GM12878 (cell line): Measurements from ENCODE around the gene SERPINB6. TPM values are rescaled to one million over a fixed set of nuclear protein-coding genes. Genes with fewer than 3 reads are reported as not detected.

Experiments used
- ATAC-seq: fragments of 200-7000 bp; cut with Tn5 transposase; 3 replicates; pipeline ENCODE4 v1.9.1; 2020; ENCODE audit warnings: mild to moderate bottlenecking, moderate library complexity
- BruUV-seq: library from RNA; stranded (reverse); fragments of 400-500 nt; replicated peaks from 2 replicates; lab custom pipeline; 2021; lab: Mats Ljungman, UMichigan
- CTCF ChIA-PET: fragments of 300-600 bp; sonication (Branson Sonifier 250); formaldehyde crosslinking; extraction: SDS; loops from one replicate; lab custom pipeline; 2021; ENCODE audit warnings: inconsistent platforms; lab: Yijun Ruan, JAX
- POLR2A ChIA-PET: fragments of 350-600 bp; formaldehyde crosslinking; extraction: SDS; loops from one replicate; lab custom pipeline; 2021; ENCODE audit warnings: inconsistent platforms; lab: Charles Lee
- RAD21 ChIA-PET: fragments of 300-600 bp; sonication (Branson Sonifier 250); formaldehyde crosslinking; loops from one replicate; lab custom pipeline; 2023; ENCODE audit warnings: antibody characterized with exemption; ENCODE audit not compliant: unreplicated experiment; lab: Charles Lee
- SMC1A ChIA-PET: fragments of 300-600 bp; sonication (Branson Sonifier 250); formaldehyde crosslinking; loops from one replicate; lab custom pipeline; 2023; ENCODE audit not compliant: unreplicated experiment, uncharacterized antibody; lab: Charles Lee
- DNase-seq: peaks from one replicate; pipeline ENCODE4 v3.0.0-alpha.2; 2011; ENCODE audit warnings: low read depth, low spot score
- FAIRE-seq: peaks from 3 replicates; lab custom pipeline; 2011; peaks lifted over from hg19 to GRCh38; lab: Jason Lieb, UNC
- H2AFZ ChIP-seq: 2 replicates; pipeline ENCODE4 v1.6.0; 2011; ENCODE audit warnings: low read depth, low read length, control low read depth; ENCODE audit not compliant: control insufficient read depth
- H3K27ac ChIP-seq: 2 replicates; pipeline ENCODE4 v1.5.1; 2011; ENCODE audit warnings: control low read depth; ENCODE audit not compliant: control insufficient read depth, insufficient read depth
- H3K27me3 ChIP-seq, 2 experiments: replicated peaks in 1 of 2; 2 replicates each; pipeline versions ENCODE4 v1.6.0 to v1.6.1; 2011; ENCODE audit warnings: low read length in 1 of 2; ENCODE audit not compliant: control insufficient read depth in 2 of 2, insufficient read depth in 2 of 2
- H3K36me3 ChIP-seq, 2 experiments: 2 replicates each; pipeline ENCODE4 v1.5.1; 2011; ENCODE audit warnings: low read length in 1 of 2; ENCODE audit not compliant: control insufficient read depth in 2 of 2, insufficient read depth in 2 of 2
- H3K4me1 ChIP-seq: 2 replicates; pipeline ENCODE4 v1.6.1; 2011; ENCODE audit warnings: mild to moderate bottlenecking, low read length, moderate library complexity, mixed read lengths; ENCODE audit not compliant: control insufficient read depth, insufficient read depth
- H3K4me2 ChIP-seq: 2 replicates; pipeline ENCODE4 v1.6.0; 2011; ENCODE audit warnings: control low read depth; ENCODE audit not compliant: control insufficient read depth, insufficient read depth
- H3K4me3 ChIP-seq: fragments of 200-600 bp; sonication (generic); 2 replicates; pipeline ENCODE4 v1.5.1; 2016
- H3K79me2 ChIP-seq: 2 replicates; pipeline ENCODE4 v1.6.0; 2011; ENCODE audit warnings: low read length; ENCODE audit not compliant: control insufficient read depth, insufficient read depth
- H3K9ac ChIP-seq: 2 replicates; pipeline ENCODE4 v1.8.0; 2011; ENCODE audit warnings: low read length, control low read depth, mixed read lengths; ENCODE audit not compliant: control insufficient read depth, insufficient read depth
- H3K9me3 ChIP-seq: replicated peaks from 3 replicates; pipeline ENCODE4 v1.5.1; 2011; ENCODE audit warnings: mild to moderate bottlenecking, low read length; ENCODE audit not compliant: control insufficient read depth, insufficient read depth
- H4K20me1 ChIP-seq: 2 replicates; pipeline ENCODE4 v1.6.0; 2011; ENCODE audit not compliant: control insufficient read depth, insufficient read depth
- BHLHE40 ChIP-seq, 2 experiments: fragments of 450-650 bp in 1 of 2; IDR thresholded peaks; 2 replicates each; pipeline ENCODE4 v1.6.1; 2011 to 2017; ENCODE audit warnings: low read depth in 2 of 2, borderline replicate concordance in 1 of 2, improper control_type of control experiment in 1 of 2, low read length in 1 of 2, mild to moderate bottlenecking in 1 of 2
- ESRRA ChIP-seq: IDR thresholded peaks from 2 replicates; pipeline ENCODE4 v1.6.1; 2012; ENCODE audit warnings: mild to moderate bottlenecking, low read length, improper control_type of control experiment
- FOS ChIP-seq: IDR thresholded peaks from 3 replicates; pipeline ENCODE4 v1.6.1; 2011; ENCODE audit warnings: borderline replicate concordance; ENCODE audit not compliant: insufficient read length; ENCODE audit errors: extremely low read depth
- HDGF ChIP-seq: fragments of 450-650 bp; IDR thresholded peaks from 2 replicates; pipeline ENCODE4 v1.6.1; 2016; ENCODE audit warnings: antibody characterized with exemption
- NFYB ChIP-seq: IDR thresholded peaks from 2 replicates; pipeline ENCODE4 v1.6.1; 2011; ENCODE audit warnings: low read depth, mild to moderate bottlenecking, low read length, improper control_type of control experiment, moderate library complexity; ENCODE audit not compliant: insufficient read depth
- POLR2AphosphoS2 ChIP-seq: IDR thresholded peaks from 2 replicates; pipeline ENCODE4 v1.6.1; 2011; ENCODE audit warnings: low read depth, mild to moderate bottlenecking, low read length, improper control_type of control experiment, moderate library complexity
- POLR2AphosphoS5 ChIP-seq: IDR thresholded peaks from 2 replicates; pipeline ENCODE4 v1.6.1; 2011; ENCODE audit warnings: mild to moderate bottlenecking, low read length, inconsistent platforms
- RB1 ChIP-seq: fragments of 450-650 bp; formaldehyde crosslinking; IDR thresholded peaks from 2 replicates; pipeline ENCODE4 v1.6.1; 2017; ENCODE audit warnings: mild to moderate bottlenecking, borderline replicate concordance
- SREBF1 ChIP-seq: IDR thresholded peaks from 2 replicates; pipeline ENCODE4 v1.6.1; 2012; ENCODE audit warnings: mild to moderate bottlenecking, low read length
- STAT3 ChIP-seq: IDR thresholded peaks from 2 replicates; pipeline ENCODE4 v1.6.1; 2011; ENCODE audit warnings: low read depth, low read length, improper control_type of control experiment
- ZNF217 ChIP-seq: fragments of 450-650 bp; IDR thresholded peaks from 2 replicates; pipeline ENCODE4 v1.6.1; 2017; ENCODE audit warnings: antibody characterized with exemption, mild to moderate bottlenecking
- ZNF384 ChIP-seq: IDR thresholded peaks from 2 replicates; pipeline ENCODE4 v1.6.1; 2012; ENCODE audit warnings: low read depth, mild to moderate bottlenecking, low read length, improper control_type of control experiment, borderline replicate concordance
- WGBS: methylation state at CpG from one replicate; pipeline ENCODE4 v1.1.6; 2016; ENCODE audit warnings: low lambda C conversion rate; ENCODE audit not compliant: insufficient replicate concordance, insufficient coverage; ENCODE audit errors: missing lambda C conversion rate; 5-methylcytosine and 5-hydroxymethylcytosine counted together
- in situ Hi-C: fragments of 300-500 bp; cut with MboI; formaldehyde crosslinking; loops from 9 replicates; pipeline ENCODE4 v1.14.3; 2018; ENCODE audit warnings: mixed read lengths
- intact Hi-C: fragments of 100-400 bp; cut with micrococcal nuclease; formaldehyde crosslinking; loops from one replicate; pipeline ENCODE4 v1.14.2; 2022; ENCODE audit not compliant: unreplicated experiment
- polyA plus RNA-seq, 11 experiments: library from polyadenylated mRNA; depleted of rRNA in 4 of 11; unstranded in 6 of 11; stranded (reverse) in 5 of 11; fragments of >200 nt; fragmentation: Nextera tagmentation in 4 of 11; fragmentation: Illumina TruSeq in 1 of 11; extraction: Ambion mirVana in 4 of 11; extraction: Trizol in 1 of 11; gene quantifications; 1 replicate in 1 of 11; 2 replicates in 10 of 11; pipeline versions ENCODE4 v1.2.1 to v1.2.3, GENCODE V29; 2011 to 2016; ENCODE audit warnings: inconsistent platforms in 2 of 11, missing spikeins in 2 of 11, low read depth in 1 of 11
- total RNA-seq, 4 experiments: library from RNA; depleted of rRNA in 3 of 4; stranded (reverse); fragments of >200 nt in 3 of 4; fragmentation: Illumina TruSeq in 1 of 4; extraction: Trizol in 1 of 4; gene quantifications; 2 replicates each; pipeline versions ENCODE4 v1.2.1 to v1.2.3, GENCODE V29; 2013 to 2021
- TF ChIP-seq, protein P1 (sequence below): fragments of 450-650 bp; IDR thresholded peaks from 2 replicates; pipeline ENCODE4 v1.6.1; 2017; ENCODE audit warnings: mild to moderate bottlenecking, low read depth, inconsistent platforms; ENCODE audit not compliant: poor library complexity, severe bottlenecking
- TF ChIP-seq, protein P2 (sequence below): IDR thresholded peaks from 2 replicates; pipeline ENCODE4 v1.6.1; 2011; ENCODE audit warnings: low read depth, mild to moderate bottlenecking, low read length, moderate library complexity, borderline replicate concordance; ENCODE audit errors: extremely low read depth
- TF ChIP-seq, protein P3 (sequence below): fragments of 450-650 bp; IDR thresholded peaks from 2 replicates; pipeline ENCODE4 v1.6.1; 2017; ENCODE audit warnings: mild to moderate bottlenecking

SERPINB6 gene
- total and polyA plus RNA-seq, 10 of the 15 experiments (the other 5 are each of a cell fraction or from before 2014, with no cell fraction given): 0.37 to 2.2 (median 0.68) TPM; not detected in 1

DNA sequence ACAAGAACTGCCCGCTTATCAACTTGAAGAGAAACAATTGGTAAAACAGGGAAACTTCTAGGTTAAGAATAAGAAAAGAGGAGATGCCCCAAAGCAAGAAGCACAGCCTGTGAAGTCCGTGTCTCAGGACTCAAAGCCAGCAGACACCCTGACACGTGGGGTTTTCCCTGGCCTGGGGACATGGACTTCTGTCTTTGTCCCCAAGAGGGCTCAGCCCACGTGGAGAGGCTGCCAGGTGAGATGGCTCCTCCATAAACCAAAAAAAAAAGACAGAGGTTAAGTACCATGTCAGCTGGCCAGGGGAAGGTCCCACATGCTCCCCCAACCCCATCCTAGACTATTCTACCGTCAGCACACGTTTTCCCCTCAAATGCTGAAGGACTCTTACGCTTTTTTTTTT lies 9.9 kb downstream of the SERPINB6 start:
- no peak overlapping the region for H3K4me2 ChIP-seq
- BruUV-seq: no TSS peak
- peaks cover 3 to 4% of the 10 kb centered on the region in 2 experiments for H3K27me3 ChIP-seq
- CTCF ChIA-PET: no interaction called here
- ATAC-seq (no peak), FAIRE-seq (no peak), DNase-seq (no peak)
- no peak overlapping the region for H3K9ac ChIP-seq
- H3K4me3 ChIP-seq: no peak overlapping the region
- no peaks in the 10 kb centered on the region for H3K4me1 ChIP-seq
- POLR2A ChIA-PET: no interaction called here
- H3K27ac ChIP-seq: no peak overlapping the region
- in situ Hi-C loops (no loop called here), intact Hi-C loops (no loop called here)
- no peaks in the 10 kb centered on the region for H3K9me3 ChIP-seq
- no peaks in the 10 kb centered on the region for H3K36me3 ChIP-seq
- 45% methylated on average over 7 of the region's 7 CpGs for WGBS
- RAD21 ChIA-PET: no interaction called here
- H4K20me1 ChIP-seq: no peaks in the 10 kb centered on the region
- SMC1A ChIA-PET: no interaction called here
- TF ChIP-seq ESRRA (no peak), NFYB (no peak), RB1 (no peak), FOS (no peak), STAT3 (no peak), ZNF384 (no peak), ZNF217 (no peak), POLR2AphosphoS2 (no peak), SREBF1 (no peak), HDGF (no peak), BHLHE40 (IDR thresholded peaks at IDR 0.05; ENCODE audit: borderline replicate concordance in 1 of 2, low read depth in 2 of 2, low read length in 1 of 2) (no peak), POLR2AphosphoS5 (no peak)
- TF ChIP-seq, protein P1, sequence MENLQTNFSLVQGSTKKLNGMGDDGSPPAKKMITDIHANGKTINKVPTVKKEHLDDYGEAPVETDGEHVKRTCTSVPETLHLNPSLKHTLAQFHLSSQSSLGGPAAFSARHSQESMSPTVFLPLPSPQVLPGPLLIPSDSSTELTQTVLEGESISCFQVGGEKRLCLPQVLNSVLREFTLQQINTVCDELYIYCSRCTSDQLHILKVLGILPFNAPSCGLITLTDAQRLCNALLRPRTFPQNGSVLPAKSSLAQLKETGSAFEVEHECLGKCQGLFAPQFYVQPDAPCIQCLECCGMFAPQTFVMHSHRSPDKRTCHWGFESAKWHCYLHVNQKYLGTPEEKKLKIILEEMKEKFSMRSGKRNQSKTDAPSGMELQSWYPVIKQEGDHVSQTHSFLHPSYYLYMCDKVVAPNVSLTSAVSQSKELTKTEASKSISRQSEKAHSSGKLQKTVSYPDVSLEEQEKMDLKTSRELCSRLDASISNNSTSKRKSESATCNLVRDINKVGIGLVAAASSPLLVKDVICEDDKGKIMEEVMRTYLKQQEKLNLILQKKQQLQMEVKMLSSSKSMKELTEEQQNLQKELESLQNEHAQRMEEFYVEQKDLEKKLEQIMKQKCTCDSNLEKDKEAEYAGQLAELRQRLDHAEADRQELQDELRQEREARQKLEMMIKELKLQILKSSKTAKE: no peak
- TF ChIP-seq, protein P2, sequence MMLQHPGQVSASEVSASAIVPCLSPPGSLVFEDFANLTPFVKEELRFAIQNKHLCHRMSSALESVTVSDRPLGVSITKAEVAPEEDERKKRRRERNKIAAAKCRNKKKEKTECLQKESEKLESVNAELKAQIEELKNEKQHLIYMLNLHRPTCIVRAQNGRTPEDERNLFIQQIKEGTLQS: no peak
- TF ChIP-seq, protein P3, sequence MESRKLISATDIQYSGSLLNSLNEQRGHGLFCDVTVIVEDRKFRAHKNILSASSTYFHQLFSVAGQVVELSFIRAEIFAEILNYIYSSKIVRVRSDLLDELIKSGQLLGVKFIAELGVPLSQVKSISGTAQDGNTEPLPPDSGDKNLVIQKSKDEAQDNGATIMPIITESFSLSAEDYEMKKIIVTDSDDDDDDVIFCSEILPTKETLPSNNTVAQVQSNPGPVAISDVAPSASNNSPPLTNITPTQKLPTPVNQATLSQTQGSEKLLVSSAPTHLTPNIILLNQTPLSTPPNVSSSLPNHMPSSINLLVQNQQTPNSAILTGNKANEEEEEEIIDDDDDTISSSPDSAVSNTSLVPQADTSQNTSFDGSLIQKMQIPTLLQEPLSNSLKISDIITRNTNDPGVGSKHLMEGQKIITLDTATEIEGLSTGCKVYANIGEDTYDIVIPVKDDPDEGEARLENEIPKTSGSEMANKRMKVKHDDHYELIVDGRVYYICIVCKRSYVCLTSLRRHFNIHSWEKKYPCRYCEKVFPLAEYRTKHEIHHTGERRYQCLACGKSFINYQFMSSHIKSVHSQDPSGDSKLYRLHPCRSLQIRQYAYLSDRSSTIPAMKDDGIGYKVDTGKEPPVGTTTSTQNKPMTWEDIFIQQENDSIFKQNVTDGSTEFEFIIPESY: no peak
- no peaks in the 10 kb centered on the region for H3K79me2 ChIP-seq
- no peak overlapping the region for H2AFZ ChIP-seq
